Measurements from ENCODE around the gene WDR45B. TPM values are rescaled to one million over a fixed set of nuclear protein-coding genes. Genes with fewer than 3 reads are reported as not detected.
"Not testable (repeated sequence)": the region's sequence is repeated elsewhere in the genome, so short reads cannot be mapped to it uniquely, and the experiment has no call there.

Gene WDR45B
- polyA plus RNA-seq, 4 donors, result 86.2 to 104 (median 96.5) TPM

DNA sequence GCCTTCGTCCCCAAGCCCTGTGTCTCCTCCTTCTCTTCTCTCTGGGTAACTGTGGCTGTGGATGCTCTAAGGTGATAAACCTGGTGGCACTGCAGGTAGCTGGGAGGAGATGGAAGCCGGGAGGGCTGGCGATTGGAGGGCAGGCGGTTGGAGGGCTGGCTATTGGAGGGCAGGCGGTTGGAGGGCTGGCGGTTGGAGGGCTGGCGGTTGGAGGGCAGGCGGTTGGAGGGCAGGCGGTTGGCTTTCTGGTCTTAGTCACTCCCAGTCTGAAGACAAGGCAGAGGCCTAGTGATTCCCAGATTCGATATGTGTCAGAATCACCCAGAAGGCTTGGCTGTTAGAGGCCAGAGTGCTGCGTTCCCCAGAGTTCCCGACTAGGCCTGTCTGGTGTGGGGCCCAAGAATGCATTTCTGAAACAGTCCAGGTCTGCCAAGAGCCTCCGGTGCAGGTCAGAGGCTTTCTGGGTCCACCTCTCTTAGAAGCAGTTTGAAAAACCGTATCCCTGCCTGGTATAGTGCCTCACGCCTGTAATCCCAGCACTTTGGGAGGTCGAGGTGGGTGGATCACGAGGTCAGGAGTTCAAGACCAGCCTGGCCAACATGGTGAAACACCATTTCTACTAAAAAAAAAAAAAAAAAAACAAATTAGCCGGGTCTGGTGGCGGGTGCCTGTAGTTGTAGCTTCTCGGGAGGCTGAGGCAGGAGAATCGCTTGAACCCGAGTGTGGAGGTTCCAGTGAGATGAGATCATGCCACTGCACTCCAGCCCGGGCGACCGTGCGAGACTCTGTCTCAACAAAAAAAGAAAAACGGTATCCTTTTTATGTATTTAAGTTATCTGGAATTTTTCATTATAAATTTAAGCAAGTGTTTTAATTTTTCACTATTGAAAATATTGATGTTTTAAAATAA is 59.7 kb downstream of the WDR45B start:
- DNase-seq (ENCODE audit: low read depth in 4 of 4, low spot score in 3 of 4), result no peak

- DNase-seq (ENCODE audit: low read depth in 4 of 4, low spot score in 3 of 4), result no peak
Observed at GRCh38 chr17:82587234-82588086, 60.8 kb downstream of the WDR45B start.

DNA sequence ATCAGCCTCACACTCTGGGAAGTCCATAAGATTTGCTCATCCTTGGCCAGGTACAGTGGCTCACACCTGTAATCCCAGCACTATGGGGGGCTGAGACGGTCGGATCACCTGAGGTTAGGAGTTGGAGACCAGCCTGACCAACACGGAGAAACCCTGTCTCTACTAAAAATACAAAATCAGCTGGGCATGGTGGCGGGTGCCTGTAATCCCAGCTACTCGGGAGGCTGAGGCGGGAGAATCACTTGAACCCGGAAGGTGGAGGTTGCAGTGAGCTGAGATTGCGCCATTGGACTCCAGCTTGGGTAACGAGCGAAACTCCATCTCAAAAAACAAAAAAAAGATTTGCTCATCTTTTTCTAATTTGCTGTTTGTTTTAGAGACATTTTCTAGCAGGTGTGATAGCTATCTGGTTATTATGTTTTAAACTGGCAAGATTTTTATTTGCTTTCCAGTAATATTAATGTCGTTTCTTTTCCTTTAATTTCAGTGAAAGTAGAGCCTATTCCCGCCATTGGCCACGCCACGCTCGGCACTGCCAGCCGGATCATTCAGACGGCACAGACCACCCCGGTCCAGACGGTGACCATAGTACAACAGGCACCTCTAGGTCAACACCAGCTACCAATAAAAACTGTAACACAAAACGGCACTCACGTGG is 61.5 kb downstream of the WDR45B start:
- no peak for DNase-seq (ENCODE audit: low read depth in 4 of 4, low spot score in 3 of 4)

DNA sequence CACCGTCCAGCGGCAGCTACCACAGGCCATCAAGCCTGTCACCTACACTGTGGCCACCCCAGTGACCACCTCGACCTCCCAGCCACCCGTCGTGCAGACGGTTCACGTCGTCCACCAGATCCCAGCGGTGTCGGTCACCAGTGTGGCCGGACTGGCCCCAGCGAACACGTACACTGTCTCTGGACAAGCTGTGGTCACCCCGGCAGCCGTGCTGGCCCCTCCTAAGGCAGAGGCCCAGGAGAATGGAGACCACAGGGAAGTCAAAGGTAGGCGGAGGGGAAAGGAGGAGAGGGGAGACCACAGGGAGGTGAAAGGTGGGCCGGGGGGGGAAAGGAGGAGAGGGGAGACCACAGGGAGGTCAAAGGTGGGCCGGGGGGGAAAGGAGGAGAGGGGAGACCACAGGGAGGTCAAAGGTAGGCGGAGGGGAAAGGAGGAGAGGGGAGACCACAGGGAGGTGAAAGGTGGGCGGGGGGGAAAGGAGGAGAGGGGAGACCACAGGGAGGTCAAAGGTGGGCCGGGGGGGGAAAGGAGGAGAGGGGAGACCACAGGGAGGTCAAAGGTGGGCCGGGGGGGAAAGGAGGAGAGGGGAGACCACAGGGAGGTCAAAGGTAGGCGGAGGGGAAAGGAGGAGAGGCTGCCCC is 62.2 kb downstream of the WDR45B start:
- not testable (repeated sequence) for DNase-seq (ENCODE audit: low read depth in 4 of 4, low spot score in 3 of 4)

- DNase-seq (ENCODE audit: low read depth in 4 of 4, low spot score in 3 of 4), result no peak
Observed at GRCh38 chr17:82583720-82584234, 64.5 kb downstream of the WDR45B start.

DNA sequence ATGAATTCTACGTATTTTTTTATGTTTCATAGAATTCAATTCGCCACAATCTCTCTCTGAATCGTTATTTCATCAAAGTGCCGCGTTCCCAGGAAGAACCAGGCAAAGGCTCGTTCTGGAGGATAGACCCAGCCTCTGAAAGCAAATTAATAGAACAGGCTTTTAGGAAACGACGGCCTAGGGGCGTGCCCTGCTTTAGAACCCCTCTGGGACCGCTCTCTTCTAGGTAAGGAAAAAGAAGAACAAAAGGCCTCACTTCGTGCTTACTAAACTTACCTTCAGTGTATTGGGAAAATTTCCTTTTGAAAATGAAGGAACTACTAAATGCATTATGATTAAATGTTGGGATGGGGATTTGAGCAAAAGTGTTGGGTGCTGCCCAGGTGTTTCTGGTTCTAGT is 65.5 kb downstream of the WDR45B start:
- DNase-seq (ENCODE audit: low read depth in 4 of 4, low spot score in 3 of 4), result no peak

- no peak for DNase-seq (ENCODE audit: low read depth in 4 of 4, low spot score in 3 of 4)
Observed at GRCh38 chr17:82582213-82582612, 66.0 kb downstream of the WDR45B start.

DNA sequence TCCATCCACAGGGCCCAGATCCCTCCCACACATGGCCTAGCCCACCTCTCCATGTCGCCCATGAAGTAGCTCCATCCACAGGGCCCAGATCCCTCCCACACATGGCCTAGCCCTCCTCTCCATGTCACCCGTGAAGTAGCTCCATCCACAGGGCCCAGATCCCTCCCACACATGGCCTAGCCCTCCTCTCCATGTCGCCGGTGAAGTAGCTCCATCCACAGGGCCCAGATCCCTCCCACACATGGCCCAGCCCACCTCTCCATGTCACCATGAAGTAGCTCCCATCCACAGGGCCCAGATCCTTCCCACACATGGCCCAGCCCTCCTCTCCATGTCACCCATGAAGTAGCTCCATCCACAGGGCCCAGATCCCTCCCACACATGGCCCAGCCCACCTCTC is 68.3 kb downstream of the WDR45B start:
- not testable (repeated sequence) for DNase-seq (ENCODE audit: low read depth in 4 of 4, low spot score in 3 of 4)

DNA sequence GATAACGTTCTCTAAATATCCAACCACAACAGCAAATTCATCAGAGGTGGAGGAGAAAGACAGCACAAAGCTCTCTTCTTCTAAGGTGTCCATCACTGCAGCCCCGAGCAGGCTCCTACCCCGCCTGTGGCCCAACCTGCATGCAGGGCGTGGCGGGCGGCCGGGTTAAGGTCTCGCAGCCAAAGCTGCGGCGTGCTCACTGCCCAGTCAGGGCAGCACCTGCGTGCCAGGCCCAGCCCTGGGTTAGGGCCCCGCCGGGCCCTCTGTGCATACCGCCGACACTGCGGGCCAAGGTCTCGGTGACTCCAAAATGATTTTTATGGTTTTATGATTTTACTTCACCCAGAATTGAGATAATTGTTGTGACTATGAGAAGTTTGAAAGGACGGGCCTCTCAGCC is 70.9 kb downstream of the WDR45B start:
- DNase-seq (ENCODE audit: low read depth in 4 of 4, low spot score in 3 of 4), result no peak

- not testable (repeated sequence) for DNase-seq (ENCODE audit: low read depth in 4 of 4, low spot score in 3 of 4)
Observed at GRCh38 chr17:82575581-82576221, 72.5 kb downstream of the WDR45B start.

DNA sequence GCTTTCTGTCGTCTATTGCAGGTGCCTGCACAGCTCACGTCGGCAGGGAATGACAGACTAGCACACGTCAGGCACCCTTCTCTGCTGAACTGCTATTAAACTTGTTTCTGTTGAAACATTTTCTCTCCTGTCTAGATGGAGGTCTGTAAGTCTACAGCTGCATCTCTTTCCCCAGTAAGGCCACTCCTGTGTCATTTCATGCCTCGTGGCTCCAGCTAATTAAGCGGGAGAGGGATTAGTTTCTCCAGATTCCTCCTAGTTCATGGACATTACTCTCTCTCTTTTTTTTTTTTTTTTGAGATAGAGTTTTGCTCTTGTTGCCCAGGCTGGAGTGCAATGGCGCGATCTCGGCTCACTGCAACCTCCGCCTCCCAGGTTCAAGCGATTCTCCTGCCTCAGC is 74.2 kb downstream of the WDR45B start:
- DNase-seq (ENCODE audit: low read depth in 4 of 4, low spot score in 3 of 4), result no peak

- no peak for DNase-seq (ENCODE audit: low read depth in 4 of 4, low spot score in 3 of 4)
Observed at GRCh38 chr17:82571855-82572254, 76.4 kb downstream of the WDR45B start.

- no peak for DNase-seq (ENCODE audit: low read depth in 4 of 4, low spot score in 3 of 4)
Observed at GRCh38 chr17:82570277-82570676, 78.0 kb downstream of the WDR45B start.

- DNase-seq (ENCODE audit: low read depth in 4 of 4, low spot score in 3 of 4), result no peak
Observed at GRCh38 chr17:82569621-82570020, 78.6 kb downstream of the WDR45B start.

DNA sequence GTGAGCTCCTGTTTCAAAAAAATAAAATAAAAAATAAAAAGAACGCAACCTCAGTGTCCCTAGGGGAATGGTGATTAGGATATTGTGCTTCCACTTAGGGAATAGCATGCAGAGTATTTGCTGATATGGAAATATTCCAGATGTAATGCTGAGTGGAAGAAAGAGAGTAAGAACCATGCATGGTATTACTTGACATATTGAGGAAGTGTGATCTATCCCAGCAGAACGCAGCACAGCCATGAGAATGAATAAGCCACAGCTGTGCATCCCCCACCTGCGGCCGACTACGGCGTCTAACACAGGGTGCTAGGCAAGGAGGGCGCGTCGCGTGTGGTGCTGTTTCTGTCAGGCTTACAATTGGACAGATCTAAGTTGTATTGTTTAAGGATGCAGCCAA is 79.2 kb downstream of the WDR45B start:
- DNase-seq (ENCODE audit: low read depth in 4 of 4, low spot score in 3 of 4), result no peak

GRCh38 chr17:82567286-82567685 is 81.0 kb downstream of the WDR45B start:
- DNase-seq (ENCODE audit: low read depth in 4 of 4, low spot score in 3 of 4), result no peak

DNA sequence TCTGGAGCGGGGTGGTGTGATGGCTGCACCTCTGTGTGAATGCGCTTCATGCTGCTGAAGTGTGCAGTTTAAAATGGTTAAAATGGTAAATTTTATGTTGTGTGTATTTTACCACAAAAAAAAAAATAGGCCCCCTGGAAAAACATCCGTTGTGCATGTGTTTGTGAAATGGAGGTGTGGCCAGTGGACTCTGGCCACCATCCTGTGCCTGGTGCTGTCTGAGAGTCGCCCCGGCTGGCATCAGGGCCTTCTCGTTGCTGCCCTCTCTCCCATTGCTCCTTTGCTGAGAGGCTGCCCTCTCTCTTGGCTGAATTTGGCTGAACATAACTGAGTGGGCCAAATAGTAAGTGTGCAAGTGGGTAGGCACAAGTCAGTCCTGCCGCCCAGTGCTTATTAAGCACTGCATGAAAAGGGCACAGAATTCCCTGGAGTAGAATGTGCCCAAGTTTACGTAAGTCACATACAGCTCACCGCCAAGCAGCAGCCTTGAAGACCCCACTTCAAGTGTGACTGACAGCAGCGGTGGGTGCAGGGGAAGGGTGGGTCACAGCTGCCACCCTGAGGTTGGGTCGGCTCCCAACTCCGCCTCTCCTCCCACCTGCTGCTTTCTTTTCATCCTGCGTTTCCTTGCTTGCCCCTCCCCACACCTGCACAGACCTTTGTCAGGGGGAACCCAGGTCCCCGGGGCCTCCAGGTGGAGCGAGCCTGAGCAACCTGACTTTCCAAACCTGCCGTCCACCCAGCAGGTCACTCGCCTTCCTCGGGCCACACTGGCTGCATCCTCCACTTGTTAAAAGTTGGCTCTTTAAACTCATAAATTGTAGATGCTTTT is 81.9 kb downstream of the WDR45B start:
- no peak for DNase-seq (ENCODE audit: low read depth in 4 of 4, low spot score in 3 of 4)

DNA sequence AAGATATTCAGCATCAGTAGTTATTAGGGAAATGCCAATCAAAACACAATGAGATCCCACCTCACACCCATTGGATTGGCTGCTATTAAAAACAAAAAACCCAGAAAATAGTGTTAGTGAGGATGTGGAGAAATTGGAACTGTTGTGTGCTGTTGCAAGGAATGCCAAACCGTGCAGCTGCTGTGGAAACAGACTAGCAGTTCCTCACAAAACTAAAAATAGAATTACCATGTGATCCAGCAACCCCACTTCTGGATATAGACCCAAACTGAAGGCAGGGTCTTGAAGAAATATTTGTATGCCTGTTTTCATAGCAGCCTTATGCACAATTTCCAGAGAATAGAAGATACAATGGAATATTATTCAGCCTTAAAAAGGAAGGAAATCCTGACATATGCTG is 82.7 kb downstream of the WDR45B start:
- DNase-seq (ENCODE audit: low read depth in 4 of 4, low spot score in 3 of 4), result no peak

All from left renal pelvis (tissue), 4 donors.